ENCODE data around the gene AQP3. TPM values are rescaled to one million over a fixed set of nuclear protein-coding genes. Genes with fewer than 3 reads are reported as not detected.

Gene AQP3
- total and polyA plus RNA-seq, 12 donors, result 1.9 to 37.2 (median 10.1) TPM

GRCh38 chr9:33440609-33441008, 6.8 kb downstream of the AQP3 start:
- Histone ChIP-seq H3K27ac (no peak overlapping the region), H3K36me3 (peaks cover 0 to 12% (median 0%) of the 10 kb centered on the region in 9 donors), H3K4me1 (peaks cover 4 to 43% (median 30%) of the 10 kb centered on the region in 9 donors), H3K4me3 (no peak overlapping the region), H3K9me3 (no peaks in the 10 kb centered on the region), H3K27me3 (peaks cover 0 to 5% (median 0%) of the 10 kb centered on the region in 7 donors)
- no peak for ATAC-seq
- TF ChIP-seq, protein P1, sequence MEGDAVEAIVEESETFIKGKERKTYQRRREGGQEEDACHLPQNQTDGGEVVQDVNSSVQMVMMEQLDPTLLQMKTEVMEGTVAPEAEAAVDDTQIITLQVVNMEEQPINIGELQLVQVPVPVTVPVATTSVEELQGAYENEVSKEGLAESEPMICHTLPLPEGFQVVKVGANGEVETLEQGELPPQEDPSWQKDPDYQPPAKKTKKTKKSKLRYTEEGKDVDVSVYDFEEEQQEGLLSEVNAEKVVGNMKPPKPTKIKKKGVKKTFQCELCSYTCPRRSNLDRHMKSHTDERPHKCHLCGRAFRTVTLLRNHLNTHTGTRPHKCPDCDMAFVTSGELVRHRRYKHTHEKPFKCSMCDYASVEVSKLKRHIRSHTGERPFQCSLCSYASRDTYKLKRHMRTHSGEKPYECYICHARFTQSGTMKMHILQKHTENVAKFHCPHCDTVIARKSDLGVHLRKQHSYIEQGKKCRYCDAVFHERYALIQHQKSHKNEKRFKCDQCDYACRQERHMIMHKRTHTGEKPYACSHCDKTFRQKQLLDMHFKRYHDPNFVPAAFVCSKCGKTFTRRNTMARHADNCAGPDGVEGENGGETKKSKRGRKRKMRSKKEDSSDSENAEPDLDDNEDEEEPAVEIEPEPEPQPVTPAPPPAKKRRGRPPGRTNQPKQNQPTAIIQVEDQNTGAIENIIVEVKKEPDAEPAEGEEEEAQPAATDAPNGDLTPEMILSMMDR (IDR thresholded peaks at IDR 0.05), result no peak
- intact Hi-C loops (cut with DNase I), result loop anchor here in 1 of 10 donors (2.0 kb wide), 1 partner anchor 36 kb away; no protein-coding TSS in a partner anchor
- WGBS, 2 donors, result 100% methylated on average over 1 of the region's 1 CpG
- DNase-seq, result no peak

DNA sequence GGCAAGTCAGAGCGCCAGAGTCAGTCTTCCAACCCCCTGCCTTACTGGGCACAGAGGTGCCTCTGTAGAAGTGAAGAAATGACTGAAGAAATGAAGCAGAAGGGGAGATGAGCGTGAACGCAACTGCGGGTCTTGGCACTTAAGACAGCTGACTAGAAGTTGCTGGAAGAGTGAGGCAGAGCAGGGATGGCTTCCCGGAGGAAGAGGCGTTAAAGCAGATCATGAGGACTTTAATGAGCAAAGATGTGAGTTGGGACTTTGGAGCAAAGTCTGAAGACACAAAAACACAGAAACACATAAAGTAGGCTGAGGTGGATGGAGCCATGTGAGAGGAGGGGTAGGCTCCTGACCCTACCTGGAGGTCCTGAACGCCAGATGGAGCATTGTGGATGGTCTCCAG, 7.2 kb downstream of the AQP3 start:
- Histone ChIP-seq H3K4me1 (peaks cover 4 to 43% (median 30%) of the 10 kb centered on the region in 9 donors), H3K27ac (peak overlapping the region in 1 of 10 donors; percentile 46), H3K27me3 (peaks cover 0 to 5% (median 0%) of the 10 kb centered on the region in 7 donors), H3K9me3 (no peaks in the 10 kb centered on the region), H3K36me3 (peaks cover 0 to 12% (median 0%) of the 10 kb centered on the region in 9 donors), H3K4me3 (no peak overlapping the region)
- DNase-seq (no peak), ATAC-seq (no peak)
- TF ChIP-seq, protein P1 (IDR thresholded peaks at IDR 0.05), result no peak
- intact Hi-C loops (cut with DNase I), result loop anchor here in 1 of 10 donors (2.0 kb wide), 1 partner anchor 35 kb away; no protein-coding TSS in a partner anchor
- 93 to 95% methylated on average over 7 of the region's 7 CpGs for WGBS, 2 donors

DNA sequence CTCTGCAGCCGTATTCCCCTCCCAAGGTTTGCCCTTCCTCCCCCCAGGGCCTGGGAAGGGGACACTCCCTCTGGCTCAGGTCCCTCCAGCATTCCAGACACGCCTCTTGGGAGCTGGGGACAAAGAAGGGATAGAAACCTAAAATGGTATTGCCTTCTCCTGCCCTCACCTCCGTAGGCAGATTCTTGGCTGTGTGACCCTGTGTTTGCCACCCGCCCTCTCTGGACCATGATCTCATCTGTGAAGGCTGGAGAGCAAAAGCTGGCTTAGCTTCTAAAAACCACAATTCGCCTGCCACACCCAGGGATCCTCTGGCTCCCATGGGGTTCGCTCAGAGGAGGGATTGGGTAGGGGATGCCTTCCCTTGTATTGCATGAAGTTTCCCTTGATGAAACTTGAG, 7.7 kb downstream of the AQP3 start:
- H3K4me3 ChIP-seq, result no peak overlapping the region
- 57 to 58% methylated on average over 6 of the region's 6 CpGs for WGBS, 2 donors
- TF ChIP-seq, protein P1 (IDR thresholded peaks at IDR 0.05), result no peak
- H3K27me3 ChIP-seq, result peaks cover 0 to 5% (median 0%) of the 10 kb centered on the region in 7 donors
- ATAC-seq, result peak in 2 of 8 donors; percentile 10 to 12
- H3K36me3 ChIP-seq, result peaks cover 0 to 12% (median 0%) of the 10 kb centered on the region in 9 donors
- DNase-seq, result no peak
- H3K27ac ChIP-seq, result peak overlapping the region in 4 of 10 donors; percentile 5 to 46 (median 38)
- H3K9me3 ChIP-seq, result no peaks in the 10 kb centered on the region
- intact Hi-C loops (cut with DNase I), result loop anchor here in 1 of 10 donors (2.0 kb wide), 1 partner anchor 35 kb away; no protein-coding TSS in a partner anchor
- peaks cover 4 to 43% (median 30%) of the 10 kb centered on the region in 9 donors for H3K4me1 ChIP-seq

- WGBS, 2 donors, result 48 to 50% methylated on average over 7 of the region's 7 CpGs
- TF ChIP-seq, protein P1 (IDR thresholded peaks at IDR 0.05), result no peak
- Histone ChIP-seq H3K4me3 (no peak overlapping the region), H3K4me1 (peaks cover 4 to 43% (median 30%) of the 10 kb centered on the region in 9 donors), H3K27me3 (peaks cover 0 to 5% (median 0%) of the 10 kb centered on the region in 7 donors), H3K27ac (peak overlapping the region in 6 of 10 donors; percentile 5 to 69 (median 46)), H3K9me3 (no peaks in the 10 kb centered on the region), H3K36me3 (peaks cover 0 to 12% (median 0%) of the 10 kb centered on the region in 9 donors)
- intact Hi-C loops (cut with DNase I), result no loop called here
- ATAC-seq (peak in 3 of 8 donors; percentile 37 to 49 (median 44)), DNase-seq (no peak)
Measured at GRCh38 chr9:33438926-33439680, 8.3 kb downstream of the AQP3 start.

Measured in heart right ventricle (tissue), 16 donors.